Activated T-helper 1 cell treated with anti-CD3 and anti-CD28 coated beads, Interleukin-2, amount 50 U/mL, for 16 hours (primary cell): ENCODE data around the gene AEBP1.
"Not testable (repeated sequence)": the region's sequence is repeated elsewhere in the genome, so short reads cannot be mapped to it uniquely, and the experiment has no call there.

Experiments used
- DNase-seq, 2 donors: peaks; one replicate each; pipeline ENCODE4 v3.0.0-alpha.2; 2020; ENCODE audit warnings: low read depth in 1 of 2, low spot score in 1 of 2

AEBP1 gene

DNA sequence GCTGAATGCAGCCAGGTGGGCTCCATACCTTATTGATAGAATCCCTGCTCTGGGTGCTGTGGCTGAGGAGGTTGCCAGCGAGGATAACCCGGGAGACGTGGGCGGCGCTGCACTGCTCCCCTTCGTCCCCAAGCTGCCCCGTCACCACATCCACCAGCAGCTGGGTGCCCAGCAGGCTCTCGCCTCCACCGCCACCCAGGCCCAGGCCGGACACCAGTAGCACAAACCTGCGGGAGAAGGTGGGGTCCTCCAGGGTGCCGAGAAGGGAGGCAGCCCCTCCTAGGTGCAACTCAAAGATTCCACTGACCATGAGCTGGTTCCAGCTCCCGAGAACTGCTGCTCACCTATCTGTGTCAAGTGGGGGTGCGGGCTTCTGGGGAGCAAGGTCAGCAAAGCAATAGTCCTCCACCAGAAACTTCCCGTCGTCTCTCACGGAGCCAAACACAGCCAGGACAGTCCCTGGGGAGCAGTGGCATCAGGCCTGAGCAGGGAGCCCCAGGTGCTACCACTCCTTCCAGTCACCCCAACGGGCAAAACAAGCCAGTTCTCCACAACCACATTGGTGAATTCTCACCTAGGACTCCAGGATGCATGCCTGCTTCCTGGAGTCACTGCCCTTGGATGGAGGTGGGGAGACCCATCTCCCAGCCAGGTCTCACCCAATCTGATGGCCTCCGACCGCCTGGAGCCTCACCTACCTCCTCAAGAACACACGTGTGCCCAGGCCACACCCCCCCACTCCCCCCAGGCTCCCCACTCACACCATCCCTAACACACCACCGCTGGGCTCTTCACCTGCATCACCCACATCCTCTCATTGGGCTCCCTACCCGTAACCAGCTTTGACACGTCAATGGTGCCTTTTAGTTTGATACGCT lies 12.9 kb downstream of the AEBP1 start:
- no peak for DNase-seq

DNA sequence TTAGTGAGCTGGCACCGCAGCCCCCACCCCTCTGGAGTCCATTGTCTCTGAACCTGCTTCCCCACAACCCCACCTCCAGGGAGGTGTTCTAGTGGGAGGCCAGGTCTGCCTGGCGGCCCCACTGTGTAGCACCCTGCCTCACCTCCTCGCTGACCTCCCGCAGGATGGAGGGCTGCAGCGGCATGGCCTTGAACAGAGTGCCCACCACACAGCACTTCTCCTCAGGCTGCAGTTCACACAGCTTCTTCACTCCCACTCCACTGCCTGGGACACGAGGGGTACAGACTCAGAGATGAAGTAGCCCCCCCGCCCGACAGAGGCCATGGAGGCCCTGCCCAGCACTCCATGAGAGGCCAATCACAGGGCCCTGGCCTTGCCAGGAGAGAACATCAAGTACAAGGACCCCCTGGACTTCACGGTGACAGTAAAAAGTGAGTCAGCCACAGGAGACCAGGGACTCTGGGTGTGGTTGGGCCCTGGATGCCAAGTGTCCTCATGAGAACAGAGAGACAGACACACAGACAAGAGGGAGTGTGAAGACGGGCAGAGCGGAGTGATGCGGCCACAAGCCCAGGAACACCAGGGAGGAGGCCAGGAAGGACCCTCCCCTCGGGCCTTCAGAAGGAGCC lies 13.8 kb downstream of the AEBP1 start:
- no peak for DNase-seq

DNA sequence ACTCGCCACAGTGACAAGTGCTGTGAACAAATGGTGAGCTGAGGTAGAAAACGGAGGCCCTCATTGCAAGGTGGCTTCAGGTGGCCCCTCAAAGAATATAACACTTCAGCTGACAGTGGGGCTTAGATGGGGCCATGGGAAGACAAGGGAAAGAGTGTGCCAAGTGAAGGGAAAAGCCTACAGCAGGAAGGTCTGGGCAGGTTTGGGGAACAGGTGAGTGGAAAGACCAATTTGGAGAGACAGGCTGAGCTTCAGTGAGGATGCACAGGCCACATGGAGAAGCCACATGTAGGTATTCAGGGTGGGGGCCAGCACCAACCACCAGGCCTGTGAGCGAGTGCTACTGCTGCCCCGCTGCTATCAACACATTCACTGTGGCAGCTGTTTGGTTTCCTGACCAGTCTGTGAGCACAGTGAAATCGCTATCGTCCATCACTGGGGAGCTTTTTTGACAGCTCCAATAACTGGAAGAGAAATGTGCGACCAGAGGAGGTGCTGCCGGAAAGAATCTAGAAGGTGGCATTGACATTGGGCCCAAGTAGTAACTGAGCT lies 15.8 kb downstream of the AEBP1 start:
- no peak for DNase-seq

DNA sequence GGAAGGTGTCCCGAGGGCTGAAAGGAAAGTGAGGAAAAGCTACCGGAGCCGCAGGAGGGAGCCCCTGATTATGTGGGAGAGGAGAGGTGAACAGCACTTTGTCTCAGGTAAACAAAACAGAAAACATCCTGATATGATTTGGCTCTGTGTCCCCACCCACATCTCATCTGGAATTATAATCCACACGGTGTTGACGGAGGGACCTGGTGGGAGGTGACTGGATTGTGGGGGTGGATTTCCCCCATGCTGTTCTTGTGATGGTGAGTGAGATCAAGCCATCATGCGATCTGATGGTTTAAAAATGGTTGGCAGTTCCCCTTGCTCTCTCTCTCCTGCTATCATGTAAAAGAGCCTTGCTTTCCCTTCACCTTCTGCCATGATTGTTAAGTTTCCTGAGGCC lies 16.2 kb downstream of the AEBP1 start:
- DNase-seq = no peak

DNA sequence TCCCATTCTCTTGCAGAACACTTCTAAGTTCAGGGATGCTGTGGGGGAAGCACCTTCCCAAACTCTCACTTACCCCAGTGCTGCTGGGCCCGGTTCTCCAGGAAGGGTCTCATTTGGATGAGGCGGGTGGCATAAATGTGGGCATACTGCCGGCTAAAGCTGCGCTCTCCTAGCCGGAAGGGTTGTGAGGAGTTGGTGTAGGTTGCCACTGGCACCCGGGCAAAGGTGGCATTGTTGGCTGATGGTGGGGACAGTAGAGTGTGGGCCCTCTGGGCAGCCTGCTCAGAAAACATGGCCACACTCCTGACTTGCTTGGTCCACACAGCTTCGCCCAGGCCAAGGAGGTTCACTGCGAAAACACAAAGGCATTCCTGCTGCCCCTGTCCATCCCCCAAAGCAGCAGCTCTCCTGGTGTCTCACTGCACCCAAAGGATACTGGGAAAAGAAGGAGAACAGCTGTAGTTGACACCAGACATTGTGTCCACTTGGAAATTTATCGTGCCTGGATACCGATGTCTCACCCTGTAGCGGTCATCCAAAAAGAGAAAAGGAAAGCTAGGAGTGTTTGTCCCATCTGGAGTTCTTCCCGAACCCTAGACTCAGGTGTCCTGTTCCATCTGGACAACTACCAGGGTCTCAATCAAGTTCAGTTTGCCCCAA lies 17.7 kb downstream of the AEBP1 start:
- no peak for DNase-seq

- DNase-seq = no peak
These were observed 18.4 kb downstream of the AEBP1 start for GRCh38 chr7:44122529-44122928.

- DNase-seq = peak; percentile 95 to 97
These were observed 19.3 kb downstream of the AEBP1 start, which contains the start of gene POLD2 for GRCh38 chr7:44123190-44124003. Gene POLD2 (minus strand): TSS chr7:44123548. CDS start chr7:44122053, 1,495 bp downstream.

GRCh38 chr7:44124822-44125202 lies 20.7 kb downstream of the AEBP1 start:
- DNase-seq = no peak

- DNase-seq = not testable (repeated sequence)
These were observed 22.4 kb downstream of the AEBP1 start for GRCh38 chr7:44126574-44126973.

DNA sequence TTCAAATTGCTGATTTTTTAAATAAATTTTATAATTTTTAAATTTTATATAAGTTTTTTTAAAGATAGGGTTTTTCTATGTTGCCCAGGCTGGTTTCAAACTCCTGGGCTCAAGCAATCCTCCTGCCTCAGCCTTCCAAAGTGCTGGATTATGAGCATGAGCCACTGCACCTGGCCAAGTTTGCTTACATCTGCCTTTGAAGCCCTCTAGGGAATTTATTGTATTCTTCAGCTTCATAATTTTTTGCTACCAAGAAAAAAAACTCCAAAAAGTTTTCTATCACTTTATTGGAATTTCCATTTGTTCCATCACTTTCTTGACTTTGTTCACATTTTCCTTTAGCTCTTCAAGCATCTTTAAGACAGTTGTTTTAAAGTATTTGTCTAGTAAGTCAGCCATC lies 23.0 kb downstream of the AEBP1 start:
- DNase-seq = no peak

DNA sequence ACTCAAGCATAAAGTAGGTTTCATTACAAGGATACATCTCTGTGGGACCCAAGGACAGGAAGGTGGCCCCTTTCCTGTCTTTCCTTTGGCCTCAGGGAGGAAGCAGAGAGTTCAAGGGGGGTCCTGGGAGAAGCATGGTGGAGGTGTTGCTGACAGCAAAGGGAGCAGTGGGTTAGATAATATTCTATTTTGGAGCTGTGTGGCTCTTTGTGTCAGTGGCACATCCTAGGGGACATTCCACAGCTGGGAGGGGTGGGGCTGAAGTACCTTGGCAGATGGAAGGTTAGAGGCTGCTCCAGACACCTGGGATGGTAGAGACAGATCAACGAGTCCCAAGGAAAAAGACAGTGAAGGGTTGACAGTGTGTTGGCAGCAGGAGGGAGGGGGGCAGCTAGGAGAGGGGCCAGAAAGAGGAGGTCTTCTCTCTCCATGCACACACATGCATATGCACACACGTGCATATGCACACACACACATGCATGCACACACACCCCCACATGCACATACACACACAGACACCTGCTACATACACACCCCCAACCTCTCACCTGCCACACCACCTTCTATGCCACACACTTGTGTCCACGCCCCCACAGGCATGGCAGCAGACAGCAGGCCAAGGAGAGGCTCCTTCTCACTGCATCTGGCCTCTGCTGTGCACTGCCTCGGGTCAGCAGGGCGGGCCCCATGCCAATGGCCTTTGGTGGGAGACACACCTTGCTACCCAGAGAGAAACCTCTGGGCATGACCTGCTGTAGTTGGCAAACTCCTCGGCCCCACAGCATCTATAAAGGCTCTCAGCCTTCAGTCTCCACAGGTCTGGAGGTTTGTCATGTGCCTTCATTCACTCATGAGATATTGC lies 24.8 kb downstream of the AEBP1 start:
- DNase-seq = no peak

DNA sequence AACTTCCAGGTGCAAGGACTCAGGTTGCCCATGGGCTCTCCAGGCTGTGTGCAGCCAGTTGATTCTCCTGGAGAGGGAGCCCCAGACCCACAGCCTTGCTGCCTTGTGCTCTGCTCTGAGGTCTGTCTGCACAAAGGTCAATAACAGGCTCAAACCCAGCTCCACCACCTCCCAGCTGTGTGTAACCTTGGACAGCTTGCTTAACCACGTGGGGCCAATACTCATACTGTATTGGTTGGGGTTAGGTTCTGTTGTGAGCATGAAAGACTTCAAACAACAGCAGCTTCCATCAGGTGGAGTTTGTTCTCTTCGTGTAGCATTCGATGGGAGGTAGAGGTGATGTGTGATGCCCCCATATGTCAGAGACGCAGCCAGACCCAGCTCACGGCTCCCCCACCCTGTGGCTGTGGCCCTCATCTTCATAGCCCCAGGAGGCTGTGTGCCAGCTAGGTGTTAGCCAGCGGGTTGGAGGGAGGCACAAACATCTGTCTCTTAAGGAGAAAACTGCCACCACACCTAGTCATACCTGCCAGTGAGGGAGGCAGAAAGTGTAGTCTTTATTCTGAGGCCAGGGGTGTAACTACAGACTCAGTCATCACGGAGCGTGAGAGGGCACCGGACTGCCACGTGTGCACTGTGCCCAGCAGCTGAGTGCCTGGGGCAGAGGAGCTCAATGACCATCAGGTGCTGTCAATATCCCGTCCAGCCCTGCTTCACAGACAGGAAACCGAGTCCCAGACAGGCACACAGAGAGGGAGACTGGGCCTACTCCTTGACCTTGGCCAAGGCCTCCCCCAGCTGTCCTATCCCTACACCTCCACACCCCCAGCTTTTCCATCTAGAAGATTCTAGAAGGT lies 27.3 kb downstream of the AEBP1 start:
- no peak for DNase-seq

- no peak for DNase-seq
These were observed 27.9 kb downstream of the AEBP1 start for GRCh38 chr7:44132039-44132438.

- DNase-seq = no peak
These were observed 29.1 kb downstream of the AEBP1 start for GRCh38 chr7:44133295-44133694.

GRCh38 chr7:44134943-44135628 lies 30.9 kb downstream of the AEBP1 start:
- no peak for DNase-seq

DNA sequence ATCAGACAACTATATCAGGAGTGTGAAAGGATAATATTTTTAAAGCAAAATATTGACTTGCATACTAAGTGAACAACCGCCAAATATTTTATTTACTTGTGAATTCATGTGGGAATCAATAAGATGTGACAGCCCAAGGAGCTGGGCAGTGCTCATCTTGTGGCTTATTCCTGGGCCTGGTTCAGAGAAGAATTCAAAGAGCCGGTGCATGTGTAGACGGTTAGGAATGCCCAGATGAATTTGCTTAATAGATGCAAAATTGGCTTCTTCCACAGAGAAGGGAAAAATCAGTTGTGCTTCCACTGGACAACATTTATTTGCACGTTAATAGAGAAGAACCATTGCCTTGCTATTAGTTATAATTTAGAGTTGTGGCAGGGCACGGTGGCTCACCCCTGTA lies 32.6 kb downstream of the AEBP1 start:
- DNase-seq = no peak

DNA sequence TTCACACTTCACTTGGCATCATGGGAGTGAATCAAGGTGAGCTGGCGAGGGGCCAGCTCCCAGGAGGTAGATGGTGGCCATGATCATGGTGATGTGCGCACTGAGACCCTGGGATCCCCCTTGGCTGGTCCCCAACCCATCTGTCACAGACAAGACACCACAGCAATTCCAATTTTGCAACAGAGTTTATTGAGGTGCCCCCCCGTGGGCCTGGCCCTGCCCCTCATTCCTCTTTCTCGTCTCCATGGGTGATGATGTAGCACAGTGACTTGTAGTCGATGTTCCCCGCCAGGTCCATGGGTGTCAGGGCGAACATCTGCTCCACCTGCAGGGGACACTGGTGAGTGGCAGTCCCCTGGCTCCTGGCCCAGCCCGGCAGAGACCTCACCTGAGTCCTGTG lies 34.6 kb downstream of the AEBP1 start:
- no peak for DNase-seq

- no peak for DNase-seq
These were observed 35.3 kb downstream of the AEBP1 start for GRCh38 chr7:44139311-44140010.
